DND-41 (cell line): ENCODE measurements around the gene SLC1A3.

Experiments used
- ATAC-seq: fragments of 200-7000 bp; cut with Tn5 transposase; 3 replicates; pipeline ENCODE4 v1.9.1; 2021; ENCODE audit warnings: low read depth; ENCODE audit not compliant: insufficient read depth
- DNase-seq: peaks from one replicate; pipeline ENCODE4 v3.0.0-alpha.2; 2020
- H2AFZ ChIP-seq: 2 replicates; pipeline ENCODE4 v1.6.0; 2012; ENCODE audit warnings: low read depth, low read length
- H3K27ac ChIP-seq: 2 replicates; pipeline ENCODE4 v1.5.1; 2012; ENCODE audit warnings: low read length, inconsistent platforms
- H3K27me3 ChIP-seq: fragments of 200-600 bp; sonication (generic); 2 replicates; pipeline ENCODE4 v1.6.0; 2012; ENCODE audit warnings: low read length, mild to moderate bottlenecking, inconsistent platforms; ENCODE audit not compliant: insufficient read depth, poor library complexity
- H3K36me3 ChIP-seq: 2 replicates; pipeline ENCODE4 v1.5.1; 2012; ENCODE audit warnings: low read length, inconsistent platforms; ENCODE audit not compliant: insufficient read depth
- H3K4me1 ChIP-seq: 2 replicates; pipeline ENCODE4 v1.5.1; 2012; ENCODE audit warnings: mild to moderate bottlenecking, low read length; ENCODE audit not compliant: insufficient read depth
- H3K4me2 ChIP-seq: 2 replicates; pipeline ENCODE4 v1.6.0; 2012; ENCODE audit warnings: mild to moderate bottlenecking, moderate library complexity, low read length, inconsistent platforms; ENCODE audit not compliant: insufficient read depth
- H3K4me3 ChIP-seq, 2 experiments: fragments of 200-600 bp in 1 of 2; shearing (Covaris generic) in 1 of 2; 2 replicates each; pipeline ENCODE4 v1.5.1; 2012 to 2016; ENCODE audit warnings: inconsistent platforms in 2 of 2, low read length in 2 of 2, mild to moderate bottlenecking in 2 of 2, low read depth in 1 of 2, moderate library complexity in 1 of 2
- H3K79me2 ChIP-seq: 2 replicates; pipeline ENCODE4 v1.6.0; 2012; ENCODE audit warnings: low read length, inconsistent platforms; ENCODE audit not compliant: insufficient read depth
- H3K9ac ChIP-seq: 2 replicates; pipeline ENCODE4 v1.6.0; 2012; ENCODE audit warnings: low read depth, mild to moderate bottlenecking, inconsistent platforms, low read length, moderate library complexity
- H3K9me3 ChIP-seq: 2 replicates; pipeline ENCODE4 v1.5.1; 2012; ENCODE audit warnings: low read length, moderate library complexity, mild to moderate bottlenecking, inconsistent platforms; ENCODE audit not compliant: insufficient read depth, severe bottlenecking
- H4K20me1 ChIP-seq: 2 replicates; pipeline ENCODE4 v1.6.0; 2012; ENCODE audit warnings: low read length; ENCODE audit not compliant: insufficient read depth
- EZH2 ChIP-seq: IDR thresholded peaks from 3 replicates; pipeline ENCODE4 v1.6.1; 2012; ENCODE audit warnings: borderline replicate concordance, low read depth, mild to moderate bottlenecking, moderate library complexity, low read length, inconsistent platforms; ENCODE audit not compliant: severe bottlenecking
- TF ChIP-seq, protein P1 (sequence below): IDR thresholded peaks from 2 replicates; pipeline ENCODE4 v1.5.1; 2012; ENCODE audit warnings: borderline replicate concordance, low read length, moderate library complexity, mild to moderate bottlenecking; ENCODE audit not compliant: poor library complexity, severe bottlenecking; ENCODE audit errors: extremely low read depth

Gene SLC1A3

DNA sequence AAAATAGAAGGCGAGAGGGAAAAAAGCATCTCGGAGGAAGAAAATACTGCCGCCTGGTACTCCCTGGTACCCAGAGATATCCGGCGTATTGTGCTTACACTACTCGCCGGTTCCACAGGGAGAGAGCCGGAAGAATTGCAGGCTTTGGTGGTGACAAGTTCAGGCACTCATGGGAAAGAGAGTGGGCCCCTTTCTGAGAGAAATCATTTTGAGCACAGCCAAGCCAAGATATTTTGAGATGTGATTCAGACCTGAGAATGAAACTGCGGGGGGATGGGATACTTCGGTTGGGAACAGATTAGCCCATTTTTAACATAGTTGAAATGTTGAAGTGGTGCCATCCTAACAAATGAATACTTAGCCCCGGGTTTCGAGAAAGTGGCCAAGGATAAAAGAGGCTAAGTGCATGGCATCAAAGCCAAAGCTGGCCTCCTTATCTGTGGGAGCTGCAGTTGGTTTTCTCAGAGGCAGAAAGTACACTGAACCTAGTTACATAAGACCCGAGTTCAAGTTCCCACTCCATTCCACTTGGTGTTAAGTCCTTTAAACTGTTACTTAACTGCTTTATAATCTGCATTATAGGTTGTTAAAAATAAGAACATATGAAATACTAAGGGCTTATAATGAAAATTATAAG is 62.7 kb downstream of the SLC1A3 start:
- Histone ChIP-seq H3K4me2 (no peak overlapping the region), H3K9ac (no peak overlapping the region), H3K4me1 (no peaks in the 10 kb centered on the region), H2AFZ (no peak overlapping the region), H3K9me3 (no peaks in the 10 kb centered on the region), H3K27ac (no peak overlapping the region), H3K79me2 (no peaks in the 10 kb centered on the region), H4K20me1 (no peaks in the 10 kb centered on the region), H3K27me3 (peaks cover 24% of the 10 kb centered on the region), H3K4me3 (no peak overlapping the region), H3K36me3 (no peaks in the 10 kb centered on the region)
- ATAC-seq, result no peak
- DNase-seq, result no peak
- TF ChIP-seq, protein P1, sequence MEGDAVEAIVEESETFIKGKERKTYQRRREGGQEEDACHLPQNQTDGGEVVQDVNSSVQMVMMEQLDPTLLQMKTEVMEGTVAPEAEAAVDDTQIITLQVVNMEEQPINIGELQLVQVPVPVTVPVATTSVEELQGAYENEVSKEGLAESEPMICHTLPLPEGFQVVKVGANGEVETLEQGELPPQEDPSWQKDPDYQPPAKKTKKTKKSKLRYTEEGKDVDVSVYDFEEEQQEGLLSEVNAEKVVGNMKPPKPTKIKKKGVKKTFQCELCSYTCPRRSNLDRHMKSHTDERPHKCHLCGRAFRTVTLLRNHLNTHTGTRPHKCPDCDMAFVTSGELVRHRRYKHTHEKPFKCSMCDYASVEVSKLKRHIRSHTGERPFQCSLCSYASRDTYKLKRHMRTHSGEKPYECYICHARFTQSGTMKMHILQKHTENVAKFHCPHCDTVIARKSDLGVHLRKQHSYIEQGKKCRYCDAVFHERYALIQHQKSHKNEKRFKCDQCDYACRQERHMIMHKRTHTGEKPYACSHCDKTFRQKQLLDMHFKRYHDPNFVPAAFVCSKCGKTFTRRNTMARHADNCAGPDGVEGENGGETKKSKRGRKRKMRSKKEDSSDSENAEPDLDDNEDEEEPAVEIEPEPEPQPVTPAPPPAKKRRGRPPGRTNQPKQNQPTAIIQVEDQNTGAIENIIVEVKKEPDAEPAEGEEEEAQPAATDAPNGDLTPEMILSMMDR, result no peak
- no peak for TF ChIP-seq EZH2

DNA sequence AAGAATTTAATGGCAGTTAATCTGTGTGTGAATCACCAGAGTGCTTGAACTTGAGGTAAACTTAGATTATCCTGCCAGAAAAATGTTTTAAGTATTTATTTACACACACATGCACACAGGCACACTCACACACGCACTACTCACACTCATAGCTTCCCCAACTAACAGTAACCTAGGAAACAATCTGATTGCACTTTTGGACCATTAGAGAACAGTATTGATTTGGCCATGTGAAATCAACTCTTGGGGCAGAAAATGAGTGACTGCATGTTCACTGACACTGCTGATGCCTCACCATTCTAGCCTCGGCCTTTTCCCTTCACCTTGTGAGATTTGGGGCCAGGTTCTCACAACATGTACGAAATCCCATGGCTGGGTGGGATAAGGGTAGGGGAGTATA is 64.1 kb downstream of the SLC1A3 start:
- Histone ChIP-seq H3K4me3 (no peak overlapping the region), H3K9me3 (no peaks in the 10 kb centered on the region), H3K79me2 (no peaks in the 10 kb centered on the region), H2AFZ (no peak overlapping the region), H4K20me1 (no peaks in the 10 kb centered on the region), H3K27ac (no peak overlapping the region), H3K9ac (no peak overlapping the region), H3K4me2 (no peak overlapping the region), H3K27me3 (peaks cover 20% of the 10 kb centered on the region), H3K36me3 (no peaks in the 10 kb centered on the region), H3K4me1 (no peaks in the 10 kb centered on the region)
- TF ChIP-seq, protein P1, result no peak
- no peak for TF ChIP-seq EZH2
- ATAC-seq (no peak), DNase-seq (no peak)

DNA sequence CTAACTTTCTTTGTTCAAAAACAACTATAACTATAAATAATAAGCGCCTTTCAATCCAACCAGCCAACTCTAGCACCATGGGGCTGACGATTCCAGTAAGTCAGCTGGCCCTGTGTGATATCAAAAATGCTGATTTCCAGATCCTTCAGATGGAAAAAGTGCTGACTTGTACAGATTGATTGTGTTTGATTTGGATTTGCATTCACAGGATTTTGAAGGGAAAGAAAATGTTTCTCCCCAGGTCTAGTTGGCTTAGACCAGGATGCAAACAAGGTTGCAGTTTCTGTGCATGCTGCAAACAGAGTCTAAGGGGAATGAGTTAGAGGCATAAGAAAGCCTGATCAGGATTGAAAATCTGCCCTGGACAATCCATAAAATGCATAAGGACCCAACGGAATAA is 68.9 kb downstream of the SLC1A3 start:
- Histone ChIP-seq H3K79me2 (no peaks in the 10 kb centered on the region), H3K36me3 (no peaks in the 10 kb centered on the region), H2AFZ (no peak overlapping the region), H3K27ac (no peak overlapping the region), H3K4me2 (no peak overlapping the region), H3K4me1 (no peaks in the 10 kb centered on the region), H3K9me3 (no peaks in the 10 kb centered on the region), H3K27me3 (peaks cover 23% of the 10 kb centered on the region), H4K20me1 (no peaks in the 10 kb centered on the region), H3K9ac (no peak overlapping the region), H3K4me3 (no peak overlapping the region)
- ATAC-seq, result no peak
- no peak for DNase-seq
- no peak for TF ChIP-seq EZH2
- TF ChIP-seq, protein P1, result no peak
